ENCODE measurements around the gene INPP4B.

DNA sequence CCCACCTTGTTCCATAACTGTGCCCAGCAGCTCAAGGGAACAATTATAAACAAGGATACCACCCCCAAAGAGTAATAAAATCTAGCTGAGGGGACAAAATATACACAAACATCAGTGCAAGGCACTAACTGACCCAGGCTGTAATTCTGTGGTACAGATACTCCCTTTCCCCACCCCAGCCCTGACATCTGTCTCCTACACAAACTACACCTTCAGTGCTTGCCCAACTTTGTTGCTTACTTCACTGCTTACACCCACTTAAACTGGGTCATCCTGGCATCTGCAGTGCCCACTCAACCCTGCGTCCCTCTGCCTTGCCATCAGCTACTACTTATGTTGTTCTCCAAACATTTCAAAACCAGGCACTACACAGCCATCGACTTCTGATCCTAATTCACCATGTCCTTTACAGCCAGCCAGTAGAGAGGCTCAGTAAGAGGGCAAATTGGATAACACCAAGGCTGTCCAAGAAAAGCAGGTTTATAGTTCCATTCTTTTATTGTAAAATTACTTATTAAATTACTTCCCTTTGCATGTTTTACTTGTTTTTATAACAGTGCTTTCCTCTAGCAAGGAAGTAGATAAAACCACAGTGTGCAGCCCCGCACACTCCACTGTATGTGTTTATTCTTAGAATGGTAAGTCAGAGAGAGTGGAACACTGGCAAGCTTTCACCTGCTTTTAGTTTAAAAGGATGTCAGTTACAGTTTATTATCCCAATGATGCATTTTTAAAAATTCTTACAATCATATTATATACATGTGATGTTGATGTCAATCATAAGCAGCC, 149.6 kb downstream of the INPP4B start:
- TF ChIP-seq POLR2A (IDR thresholded peaks at IDR 0.05): no peak
- TF ChIP-seq, protein P1, sequence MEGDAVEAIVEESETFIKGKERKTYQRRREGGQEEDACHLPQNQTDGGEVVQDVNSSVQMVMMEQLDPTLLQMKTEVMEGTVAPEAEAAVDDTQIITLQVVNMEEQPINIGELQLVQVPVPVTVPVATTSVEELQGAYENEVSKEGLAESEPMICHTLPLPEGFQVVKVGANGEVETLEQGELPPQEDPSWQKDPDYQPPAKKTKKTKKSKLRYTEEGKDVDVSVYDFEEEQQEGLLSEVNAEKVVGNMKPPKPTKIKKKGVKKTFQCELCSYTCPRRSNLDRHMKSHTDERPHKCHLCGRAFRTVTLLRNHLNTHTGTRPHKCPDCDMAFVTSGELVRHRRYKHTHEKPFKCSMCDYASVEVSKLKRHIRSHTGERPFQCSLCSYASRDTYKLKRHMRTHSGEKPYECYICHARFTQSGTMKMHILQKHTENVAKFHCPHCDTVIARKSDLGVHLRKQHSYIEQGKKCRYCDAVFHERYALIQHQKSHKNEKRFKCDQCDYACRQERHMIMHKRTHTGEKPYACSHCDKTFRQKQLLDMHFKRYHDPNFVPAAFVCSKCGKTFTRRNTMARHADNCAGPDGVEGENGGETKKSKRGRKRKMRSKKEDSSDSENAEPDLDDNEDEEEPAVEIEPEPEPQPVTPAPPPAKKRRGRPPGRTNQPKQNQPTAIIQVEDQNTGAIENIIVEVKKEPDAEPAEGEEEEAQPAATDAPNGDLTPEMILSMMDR (IDR thresholded peaks at IDR 0.05): no peak

Measured in uterus (tissue), 2 donors.